ENCODE data around the gene ZNF69.

DNA sequence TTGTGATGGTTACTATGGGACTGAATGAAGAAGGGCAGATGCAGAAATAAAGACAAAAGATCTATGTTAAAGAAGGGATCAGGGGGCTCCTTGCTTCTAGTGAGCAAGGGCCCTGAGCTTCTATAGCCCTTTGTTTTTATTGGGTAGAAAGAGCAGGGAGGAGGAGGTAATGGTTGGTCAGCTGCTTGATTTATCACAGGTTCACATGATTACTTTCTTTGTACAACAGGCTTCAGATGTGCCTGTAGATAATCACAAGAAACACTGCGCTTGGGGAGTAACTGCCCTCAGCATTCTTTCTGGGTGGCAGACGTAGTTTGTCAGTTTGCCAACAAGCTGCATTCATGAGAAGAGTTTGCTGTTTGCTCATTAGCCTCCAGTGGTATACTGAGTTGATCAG, 43.9 kb upstream of the ZNF69 start:
- no peak for TF ChIP-seq CTCF (conservative IDR thresholded peaks at IDR 0.05)
- TF ChIP-seq EZH2 (IDR thresholded peaks at IDR 0.05; ENCODE audit: low read depth) = no peak
